Activated naive CD4-positive, alpha-beta T cell treated with anti-CD3 and anti-CD28 coated beads, Interleukin-2, amount 50 U/mL, for 24 hours (primary cell): ENCODE measurements around the gene IL36RN.

Experiments
- H3K27ac Mint-ChIP-seq: one replicate; pipeline ENCODE4 v1.8.0; 2021; ENCODE audit warnings: mild to moderate bottlenecking, mixed read lengths
- H3K27me3 Mint-ChIP-seq: one replicate; pipeline ENCODE4 v1.8.0; 2021; ENCODE audit warnings: mixed read lengths
- H3K36me3 Mint-ChIP-seq: one replicate; pipeline ENCODE4 v1.8.0; 2021; ENCODE audit warnings: mixed read lengths
- H3K4me1 Mint-ChIP-seq: one replicate; pipeline ENCODE4 v1.8.0; 2021; ENCODE audit warnings: mixed read lengths
- H3K4me3 Mint-ChIP-seq: one replicate; pipeline ENCODE4 v1.8.0; 2021; ENCODE audit warnings: mild to moderate bottlenecking, mixed read lengths
- H3K9me3 Mint-ChIP-seq: one replicate; pipeline ENCODE4 v1.8.0; 2021; ENCODE audit warnings: mixed read lengths

IL36RN gene

GRCh38 chr2:113034016-113034415, 25.0 kb upstream of the IL36RN start:
- Mint-ChIP-seq H3K27me3 (no peaks in the 10 kb centered on the region), H3K4me1 (peaks cover 3% of the 10 kb centered on the region), H3K9me3 (no peaks in the 10 kb centered on the region), H3K4me3 (no peak overlapping the region), H3K36me3 (no peaks in the 10 kb centered on the region), H3K27ac (no peak overlapping the region)

DNA sequence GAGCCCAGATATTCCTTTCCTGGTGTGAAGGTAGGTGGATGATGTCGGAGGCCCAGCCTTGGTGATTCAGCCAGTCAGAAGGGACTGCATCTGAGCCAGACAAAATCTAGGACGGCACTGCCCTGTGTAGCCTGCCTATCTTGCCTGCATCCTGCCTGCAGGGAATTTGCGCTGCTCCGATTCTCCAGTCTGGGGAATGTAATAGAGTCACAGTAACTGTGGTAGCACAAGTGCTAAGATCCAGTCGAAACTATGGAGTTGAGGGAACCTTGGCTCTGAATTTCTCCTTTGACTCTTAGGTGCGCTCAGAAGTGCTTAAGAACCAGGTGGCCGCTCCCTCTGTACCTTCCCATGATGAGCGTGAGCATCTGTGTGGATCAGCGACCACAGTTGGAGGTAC, 22.2 kb upstream of the IL36RN start:
- Mint-ChIP-seq H3K27me3 (no peaks in the 10 kb centered on the region), H3K9me3 (no peaks in the 10 kb centered on the region)

GRCh38 chr2:113038291-113038690, 20.7 kb upstream of the IL36RN start:
- H3K4me3 Mint-ChIP-seq, result no peak overlapping the region
- peaks cover 3% of the 10 kb centered on the region for H3K4me1 Mint-ChIP-seq
- H3K9me3 Mint-ChIP-seq, result no peaks in the 10 kb centered on the region
- no peak overlapping the region for H3K27ac Mint-ChIP-seq
- no peaks in the 10 kb centered on the region for H3K36me3 Mint-ChIP-seq
- no peaks in the 10 kb centered on the region for H3K27me3 Mint-ChIP-seq

More for the DNA sequence above, 22.2 kb upstream of the IL36RN start:
- Mint-ChIP-seq H3K36me3 (no peaks in the 10 kb centered on the region), H3K4me3 (no peak overlapping the region), H3K4me1 (peaks cover 3% of the 10 kb centered on the region), H3K27ac (no peak overlapping the region)

- peaks cover 3% of the 10 kb centered on the region for H3K4me1 Mint-ChIP-seq
- H3K36me3 Mint-ChIP-seq, result no peaks in the 10 kb centered on the region
- H3K9me3 Mint-ChIP-seq, result no peaks in the 10 kb centered on the region
- no peak overlapping the region for H3K27ac Mint-ChIP-seq
- H3K27me3 Mint-ChIP-seq, result no peaks in the 10 kb centered on the region
- no peak overlapping the region for H3K4me3 Mint-ChIP-seq
Measured at GRCh38 chr2:113039158-113039557, 19.8 kb upstream of the IL36RN start.

DNA sequence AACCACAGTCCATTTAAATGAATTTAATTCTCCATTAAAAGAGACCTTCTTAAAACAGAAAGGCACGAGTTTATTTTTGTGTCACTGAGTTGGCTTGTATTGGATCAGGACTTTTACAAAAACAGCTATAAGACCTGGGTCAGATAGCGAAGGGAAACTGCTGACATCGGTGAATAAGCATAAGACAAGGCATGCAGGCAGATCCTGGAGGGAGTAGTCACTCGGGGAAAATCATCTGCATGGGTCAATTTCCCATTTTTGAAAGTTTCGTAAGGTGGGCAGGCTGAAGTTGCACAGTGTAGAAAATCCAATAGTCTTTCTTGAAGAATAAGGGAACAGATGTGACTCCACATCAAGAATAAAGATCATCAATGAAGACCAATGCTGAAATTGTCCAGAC, 19.3 kb upstream of the IL36RN start:
- Mint-ChIP-seq H3K36me3 (no peaks in the 10 kb centered on the region), H3K4me1 (peaks cover 3% of the 10 kb centered on the region), H3K27me3 (no peaks in the 10 kb centered on the region), H3K4me3 (no peak overlapping the region), H3K9me3 (no peaks in the 10 kb centered on the region), H3K27ac (no peak overlapping the region)

GRCh38 chr2:113041871-113042270, 17.1 kb upstream of the IL36RN start:
- Mint-ChIP-seq H3K27me3 (no peaks in the 10 kb centered on the region), H3K36me3 (no peaks in the 10 kb centered on the region), H3K4me1 (no peaks in the 10 kb centered on the region), H3K9me3 (no peaks in the 10 kb centered on the region), H3K27ac (no peak overlapping the region), H3K4me3 (no peak overlapping the region)

DNA sequence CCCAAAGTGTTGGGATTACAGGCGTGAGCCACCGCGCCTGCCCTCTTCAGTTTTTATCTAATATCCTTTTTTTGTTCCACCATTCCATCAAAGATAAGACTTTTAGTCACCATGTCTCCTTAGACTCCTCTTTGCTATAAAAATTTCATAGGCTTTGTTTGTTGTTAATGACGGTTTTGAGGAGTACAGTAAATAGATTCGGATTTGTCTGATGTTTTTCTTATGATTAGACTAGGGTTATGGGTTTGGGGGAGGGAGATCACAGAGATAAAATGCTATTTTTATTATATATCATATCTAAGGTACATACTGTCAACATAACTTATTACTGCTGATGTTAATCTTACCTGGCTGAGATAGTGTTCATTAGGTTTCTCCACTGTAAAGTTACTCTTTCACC, 12.5 kb upstream of the IL36RN start:
- H3K36me3 Mint-ChIP-seq, result peaks cover 2% of the 10 kb centered on the region
- H3K9me3 Mint-ChIP-seq, result no peaks in the 10 kb centered on the region
- no peak overlapping the region for H3K27ac Mint-ChIP-seq
- no peaks in the 10 kb centered on the region for H3K27me3 Mint-ChIP-seq
- H3K4me3 Mint-ChIP-seq, result no peak overlapping the region
- H3K4me1 Mint-ChIP-seq, result no peaks in the 10 kb centered on the region

DNA sequence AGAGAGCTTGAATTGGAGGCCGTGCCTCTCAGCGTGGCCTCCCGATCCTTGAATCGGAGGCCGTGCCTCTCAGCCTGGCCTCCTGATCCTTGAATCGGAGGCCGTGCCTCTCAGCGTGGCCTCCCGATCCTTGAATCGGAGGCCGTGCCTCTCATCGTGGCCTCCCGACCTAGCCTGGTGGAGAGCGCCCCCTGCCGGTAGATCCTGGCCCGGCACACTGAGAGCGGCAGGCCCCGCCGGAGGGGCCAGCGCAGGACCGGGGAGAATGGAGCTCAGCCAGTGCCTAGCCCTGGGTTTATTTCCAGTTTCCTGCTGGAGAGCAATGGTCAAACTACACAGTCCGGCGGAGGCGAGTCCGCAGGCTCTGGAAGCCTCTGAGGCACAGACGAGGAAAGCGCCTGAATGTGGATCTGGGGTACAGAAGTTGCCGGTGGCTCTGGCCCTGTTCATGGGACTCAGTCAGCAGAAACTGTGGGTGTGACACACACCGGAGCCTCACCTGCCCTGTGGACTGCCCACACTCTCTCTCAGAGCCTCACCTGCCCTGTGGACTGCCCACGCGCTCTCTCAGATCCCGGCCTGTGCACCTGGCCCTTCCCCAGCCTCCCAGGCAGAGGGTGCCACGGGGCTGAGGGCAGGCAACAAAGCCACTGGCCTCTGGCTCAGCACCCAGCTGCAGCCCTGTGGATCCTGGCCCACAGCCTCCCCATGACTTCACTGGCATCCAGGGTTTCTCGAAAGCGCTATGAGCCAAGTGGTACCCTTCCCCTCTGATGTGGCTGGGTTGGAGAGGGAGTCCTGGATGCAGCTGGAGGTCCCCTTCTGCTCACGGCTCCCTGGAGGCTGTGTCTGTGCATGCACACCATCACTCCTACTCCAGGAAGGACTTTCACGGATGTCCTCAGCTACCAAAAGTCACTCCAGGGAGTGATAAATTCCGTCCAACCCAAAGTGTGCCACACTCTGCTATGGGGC, 7.8 kb upstream of the IL36RN start:
- Mint-ChIP-seq H3K27ac (no peak overlapping the region), H3K4me3 (no peak overlapping the region), H3K27me3 (no peaks in the 10 kb centered on the region)

GRCh38 chr2:113052396-113052917, 6.5 kb upstream of the IL36RN start, which contains the start of gene IL36B:
TSS of gene IL36B (minus strand) at chr2:113052867.
- Mint-ChIP-seq H3K4me3 (no peak within 1 kb of the TSS), H3K27ac (no peak within 1 kb of the TSS), H3K9me3 (peaks cover 16% of the 10 kb centered on the region), H3K36me3 (peaks cover 17% of the 10 kb centered on the region), H3K27me3 (no peaks in the 10 kb centered on the region), H3K4me1 (peaks cover 20% of the 10 kb centered on the region)

More for the DNA sequence above, 7.8 kb upstream of the IL36RN start:
- H3K4me1 Mint-ChIP-seq, result peaks cover 13% of the 10 kb centered on the region
- H3K9me3 Mint-ChIP-seq, result peaks cover 13% of the 10 kb centered on the region
- H3K36me3 Mint-ChIP-seq, result peaks cover 15% of the 10 kb centered on the region

- H3K36me3 Mint-ChIP-seq, result peaks cover 14% of the 10 kb centered on the region
- H3K27me3 Mint-ChIP-seq, result no peaks in the 10 kb centered on the region
- H3K4me1 Mint-ChIP-seq, result peaks cover 23% of the 10 kb centered on the region
- peaks cover 16% of the 10 kb centered on the region for H3K9me3 Mint-ChIP-seq
- peak overlapping the region; percentile 4 for H3K27ac Mint-ChIP-seq
- no peak overlapping the region for H3K4me3 Mint-ChIP-seq
Measured at GRCh38 chr2:113053666-113054065, 5.3 kb upstream of the IL36RN start.

GRCh38 chr2:113054066-113054465, 4.9 kb upstream of the IL36RN start:
- no peak overlapping the region for H3K4me3 Mint-ChIP-seq
- peaks cover 23% of the 10 kb centered on the region for H3K4me1 Mint-ChIP-seq
- H3K9me3 Mint-ChIP-seq, result peaks cover 16% of the 10 kb centered on the region
- H3K27me3 Mint-ChIP-seq, result no peaks in the 10 kb centered on the region
- H3K36me3 Mint-ChIP-seq, result peaks cover 14% of the 10 kb centered on the region
- peak overlapping the region; percentile 61 for H3K27ac Mint-ChIP-seq

GRCh38 chr2:113056521-113056920, 2.5 kb upstream of the IL36RN start:
- H3K9me3 Mint-ChIP-seq, result peaks cover 16% of the 10 kb centered on the region
- H3K4me1 Mint-ChIP-seq, result peaks cover 23% of the 10 kb centered on the region
- peak overlapping the region; percentile 19 for H3K4me3 Mint-ChIP-seq
- peaks cover 14% of the 10 kb centered on the region for H3K36me3 Mint-ChIP-seq
- H3K27me3 Mint-ChIP-seq, result no peaks in the 10 kb centered on the region
- peak overlapping the region; percentile 87 for H3K27ac Mint-ChIP-seq

DNA sequence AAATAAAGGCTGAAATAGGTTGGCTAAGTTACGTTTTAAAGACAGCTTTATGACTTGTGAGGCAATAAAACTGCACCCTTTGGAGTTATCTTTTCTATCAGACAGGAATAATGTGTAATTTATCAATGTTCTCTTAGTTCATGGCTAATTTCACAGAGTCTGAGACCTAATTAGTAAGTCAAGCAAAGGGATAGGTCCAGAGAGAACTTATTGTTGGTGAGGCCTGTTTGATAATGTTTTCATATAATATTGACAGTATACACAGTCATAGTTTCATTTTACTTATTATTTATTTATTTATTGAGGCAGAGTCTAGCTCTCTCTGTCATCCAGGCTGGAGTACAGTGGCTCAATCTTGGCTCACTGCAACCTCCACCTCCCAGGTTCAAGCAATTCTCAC, 1.9 kb upstream of the IL36RN start:
- peaks cover 23% of the 10 kb centered on the region for H3K4me1 Mint-ChIP-seq
- no peaks in the 10 kb centered on the region for H3K27me3 Mint-ChIP-seq
- no peak overlapping the region for H3K4me3 Mint-ChIP-seq
- H3K36me3 Mint-ChIP-seq, result peaks cover 14% of the 10 kb centered on the region
- H3K27ac Mint-ChIP-seq, result no peak overlapping the region
- peaks cover 16% of the 10 kb centered on the region for H3K9me3 Mint-ChIP-seq

DNA sequence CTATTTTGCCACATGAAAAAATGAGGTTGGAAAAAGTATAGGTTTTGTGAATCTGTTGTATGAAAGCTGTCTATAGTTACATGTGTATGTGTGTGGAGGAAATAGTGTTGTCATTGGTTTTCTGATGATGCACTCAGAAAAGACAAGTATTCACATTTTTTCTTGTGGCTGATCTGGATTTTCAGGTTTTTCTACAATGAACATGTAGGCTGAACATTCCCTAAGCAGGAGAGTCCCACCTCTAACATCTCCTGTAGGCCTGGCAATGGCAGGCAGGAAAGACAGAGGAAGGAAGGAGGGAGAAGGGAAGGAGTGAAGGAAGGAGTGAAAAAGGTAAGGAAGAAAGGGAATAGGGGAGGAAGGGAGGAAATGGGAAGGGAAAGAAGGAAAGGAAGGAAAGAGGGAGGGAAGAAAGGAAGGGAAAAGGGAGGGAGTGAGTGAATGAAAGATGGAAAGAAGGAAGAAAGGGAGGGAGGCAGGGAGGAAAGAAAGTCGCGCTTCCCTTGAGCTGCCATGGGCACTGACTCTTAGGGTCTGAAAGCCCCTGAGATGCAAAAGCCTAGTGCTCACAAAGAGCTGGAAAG, 495 bp upstream of the IL36RN start:
- H3K27ac Mint-ChIP-seq, result peak overlapping the region; percentile 90
- peaks cover 20% of the 10 kb centered on the region for H3K4me1 Mint-ChIP-seq

DNA sequence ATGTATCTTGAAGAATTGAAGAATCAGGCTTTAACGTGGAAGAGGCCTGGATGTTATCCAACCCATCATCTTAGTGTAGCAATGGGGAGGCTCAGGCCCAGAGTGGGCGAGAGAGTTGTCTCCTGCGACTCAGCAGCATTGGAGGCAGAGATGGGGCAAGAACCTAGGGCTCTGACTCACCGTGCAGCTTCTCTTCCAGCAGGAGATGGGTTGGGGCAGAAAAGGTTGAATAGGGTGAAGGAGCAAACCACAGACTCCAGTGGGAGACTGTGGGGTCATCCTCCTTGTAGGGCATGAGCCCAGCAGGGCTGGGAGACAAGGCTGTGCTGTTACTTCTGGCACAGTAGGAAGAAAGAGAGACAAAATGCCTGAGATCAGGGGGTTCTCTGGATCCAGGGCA, 1.4 kb downstream of the IL36RN start:
- Mint-ChIP-seq H3K27ac (no peak overlapping the region), H3K4me3 (no peak overlapping the region), H3K36me3 (peaks cover 5% of the 10 kb centered on the region), H3K27me3 (no peaks in the 10 kb centered on the region), H3K4me1 (peaks cover 12% of the 10 kb centered on the region), H3K9me3 (peaks cover 6% of the 10 kb centered on the region)

More for the DNA sequence above, 495 bp upstream of the IL36RN start:
- Mint-ChIP-seq H3K9me3 (peaks cover 16% of the 10 kb centered on the region), H3K4me3 (peak overlapping the region; percentile 77), H3K36me3 (peaks cover 11% of the 10 kb centered on the region), H3K27me3 (no peaks in the 10 kb centered on the region)

- Mint-ChIP-seq H3K4me3 (no peak overlapping the region), H3K4me1 (peaks cover 12% of the 10 kb centered on the region), H3K36me3 (peaks cover 3% of the 10 kb centered on the region), H3K27ac (no peak overlapping the region), H3K9me3 (peaks cover 6% of the 10 kb centered on the region), H3K27me3 (no peaks in the 10 kb centered on the region)
Measured at GRCh38 chr2:113060796-113061195, 1.8 kb downstream of the IL36RN start.
